Spleen (tissue), 11 donors: ENCODE results near the gene P2RY13. TPM values are rescaled to one million over a fixed set of nuclear protein-coding genes. Genes with fewer than 3 reads are reported as not detected.

Source experiments
- DNase-seq: peaks from one replicate; pipeline ENCODE4 v3.0.0-alpha.2; 2020
- H3K27ac ChIP-seq, 8 donors: fragments of 200-600 bp; sonication (generic) in 7 of 8; 1 replicate in 4 of 8; 2 replicates in 4 of 8; pipeline versions ENCODE4 v1.5.0 to v1.8.0; 2016 to 2021; ENCODE audit warnings: inconsistent platforms in 4 of 8, mild to moderate bottlenecking in 4 of 8, moderate library complexity in 1 of 8
- H3K27me3 ChIP-seq, 7 donors: fragments of 200-600 bp; sonication (generic) in 6 of 7; replicated peaks in 1 of 7; 1 replicate in 4 of 7; 2 replicates in 3 of 7; pipeline versions ENCODE4 v1.5.0 to v1.8.0; 2016 to 2021; ENCODE audit warnings: inconsistent platforms in 3 of 7, mild to moderate bottlenecking in 1 of 7
- H3K36me3 ChIP-seq, 6 donors: fragments of 200-600 bp; sonication (generic) in 5 of 6; 1 replicate in 4 of 6; 2 replicates in 2 of 6; pipeline versions ENCODE4 v1.5.0 to v1.8.0; 2016 to 2021; ENCODE audit warnings: inconsistent platforms in 2 of 6
- H3K4me1 ChIP-seq, 6 donors: fragments of 200-600 bp; sonication (generic) in 5 of 6; 1 replicate in 3 of 6; 2 replicates in 3 of 6; pipeline versions ENCODE4 v1.5.0 to v1.8.0; 2016 to 2021; ENCODE audit warnings: inconsistent platforms in 3 of 6
- H3K4me3 ChIP-seq, 8 donors: fragments of 200-600 bp; sonication (generic) in 7 of 8; 1 replicate in 4 of 8; 2 replicates in 4 of 8; pipeline versions ENCODE4 v1.5.0 to v1.8.0; 2016 to 2021; ENCODE audit warnings: inconsistent platforms in 4 of 8, mild to moderate bottlenecking in 4 of 8, moderate library complexity in 2 of 8
- H3K9me3 ChIP-seq, 8 donors: fragments of 200-600 bp; sonication (generic) in 7 of 8; 1 replicate in 4 of 8; 2 replicates in 4 of 8; pipeline versions ENCODE4 v1.5.0 to v1.8.0; 2016 to 2021; ENCODE audit warnings: inconsistent platforms in 4 of 8
- CTCF ChIP-seq, 11 experiments: fragments of 200-600 bp in 7 of 11; fragments of 450-650 bp in 4 of 11; sonication (generic) in 4 of 11; IDR thresholded peaks in 8 of 11; conservative IDR thresholded peaks in 3 of 11; 1 replicate in 7 of 11; 2 replicates in 4 of 11; pipeline versions ENCODE4 v1.4.0 to v1.8.0; 2016 to 2021; ENCODE audit warnings: antibody characterized with exemption in 11 of 11, inconsistent platforms in 4 of 11, mild to moderate bottlenecking in 1 of 11
- POLR2A ChIP-seq, 3 donors: fragments of 450-650 bp; IDR thresholded peaks; one replicate each; pipeline ENCODE4 v1.5.1; 2017; ENCODE audit warnings: antibody characterized with exemption in 3 of 3, mild to moderate bottlenecking in 1 of 3
- POLR2AphosphoS5 ChIP-seq, 3 donors: sonication (generic); formaldehyde crosslinking; IDR thresholded peaks; one replicate each; pipeline ENCODE4 v1.5.1; 2017; ENCODE audit warnings: antibody characterized with exemption in 3 of 3
- WGBS, 5 donors: extraction: QIAGEN DNeasy Blood & Tissue Kit in 3 of 5; methylation state at CpG; one replicate each; pipeline versions ENCODE4 v1.1.5 to v1.1.7; 2013 to 2018; 5-methylcytosine and 5-hydroxymethylcytosine counted together
- intact Hi-C: fragments of 100-400 bp; cut with DNase I; formaldehyde crosslinking; loops from one replicate; pipeline ENCODE4 v1.15.0; 2023; ENCODE audit warnings: low total_unique reads
- polyA plus RNA-seq, 3 donors: library from polyadenylated mRNA; stranded (reverse); fragments of 200-250 nt; gene quantifications; one replicate each; pipeline ENCODE4 v1.2.1, GENCODE V29; 2013
- total RNA-seq, 7 donors: library from RNA; depleted of rRNA in 3 of 7; stranded (reverse); fragments of >200 nt in 3 of 7; fragmentation: NEBNext Ultra II Directional in 4 of 7; extraction: Animal tissue kit (Norgen Biotek cat#: 25700) in 4 of 7; gene quantifications; one replicate each; pipeline versions ENCODE4 v1.1.0 to v1.2.1, GENCODE V29; 2016 to 2021
- donor health status: healthy with polysubstance abuse.
- donor health status: DM: no; HTN: no; CAD: no; lungs with moderate emphysema.
- donor health status: DM: no; HTN: no; CAD: no.
- donor health status: Bipolar disorder and iron deficiency.
- donor health status: healthy.
- donor health status: DM: no; HTN: no; CAD: no.
- donor health status: DM: yes; HTN: yes; CAD: no.

P2RY13 gene
- total and polyA plus RNA-seq, 10 donors: 7.1 to 78.3 (median 39.2) TPM

DNA sequence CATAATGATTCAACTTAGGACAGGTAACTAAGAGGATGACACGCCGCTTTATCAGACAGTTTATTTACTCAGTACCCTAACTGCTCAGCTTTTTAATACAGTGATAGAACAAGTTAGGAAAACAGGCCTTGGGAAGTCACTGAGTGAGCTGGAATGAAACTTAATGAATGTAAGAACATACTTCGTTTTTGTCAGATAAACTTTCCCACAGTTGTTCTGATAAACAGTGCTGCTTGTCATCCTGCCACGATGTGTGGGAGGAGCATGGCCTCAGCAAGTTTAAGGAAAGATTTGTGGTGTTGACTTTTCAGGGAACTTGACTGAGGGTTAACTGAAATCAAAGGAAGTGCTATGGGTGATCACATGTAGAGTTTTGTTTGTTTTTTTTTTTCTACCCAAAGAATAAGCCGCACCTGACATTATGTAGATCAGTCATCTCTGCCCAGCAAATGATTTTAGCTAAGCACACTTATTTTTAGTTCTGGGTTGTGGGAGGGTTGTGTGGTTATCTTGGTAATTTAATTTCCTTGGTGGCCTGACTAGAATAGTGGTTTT lies 45.4 kb downstream of the P2RY13 start:
- intact Hi-C loops: loop anchor here (2.0 to 5.0 kb wide), 2 partner anchors 57 to 115 kb away; no protein-coding TSS in a partner anchor
- H3K9me3 ChIP-seq: no peaks in the 10 kb centered on the region
- no peak for TF ChIP-seq POLR2AphosphoS5 (IDR thresholded peaks at IDR 0.05)
- no peak for TF ChIP-seq CTCF (IDR thresholded peaks at IDR 0.05 in 8 of 11, conservative IDR thresholded peaks at IDR 0.05 in 3 of 11)
- no peak for TF ChIP-seq POLR2A (IDR thresholded peaks at IDR 0.05)
- DNase-seq: no peak
- WGBS, 5 donors: 33 to 41% (median 40%) methylated on average over 5 of the region's 5 CpGs
- H3K36me3 ChIP-seq: no peaks in the 10 kb centered on the region
- H3K4me1 ChIP-seq: peaks cover 0 to 34% (median 13%) of the 10 kb centered on the region in 6 donors
- no peak overlapping the region for H3K4me3 ChIP-seq
- H3K27me3 ChIP-seq: no peaks in the 10 kb centered on the region
- peak overlapping the region in 3 of 8 donors; percentile 3 to 36 (median 15) for H3K27ac ChIP-seq

DNA sequence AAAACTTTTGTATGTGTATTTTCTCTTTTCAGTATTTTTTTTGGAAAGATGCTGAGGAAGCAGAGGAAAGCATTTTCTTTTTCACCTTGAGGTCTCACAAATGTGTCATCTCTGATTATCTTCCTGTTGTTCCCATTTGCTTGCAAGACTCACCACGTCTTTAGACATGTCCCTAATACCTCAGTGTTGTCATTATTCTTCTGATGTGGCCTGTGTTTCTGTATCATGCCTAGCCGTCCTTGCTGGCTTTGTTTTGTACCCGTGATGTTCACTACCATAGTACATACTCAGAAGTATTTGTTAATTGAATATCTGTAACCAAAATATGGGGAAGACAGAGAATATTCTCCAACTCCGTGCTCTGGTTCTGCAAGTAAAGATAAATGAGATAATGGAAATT lies 46.0 kb downstream of the P2RY13 start:
- peak overlapping the region in 2 of 8 donors; percentile 15 to 36 for H3K27ac ChIP-seq
- 67 to 79% (median 70%) methylated on average over 4 of the region's 4 CpGs for WGBS, 5 donors
- no peak for TF ChIP-seq POLR2AphosphoS5 (IDR thresholded peaks at IDR 0.05)
- no peak for TF ChIP-seq POLR2A (IDR thresholded peaks at IDR 0.05)
- TF ChIP-seq CTCF (IDR thresholded peaks at IDR 0.05 in 8 of 11, conservative IDR thresholded peaks at IDR 0.05 in 3 of 11): peak in 1 of 11 experiments; percentile 2
- no peaks in the 10 kb centered on the region for H3K9me3 ChIP-seq
- no peak for DNase-seq
- intact Hi-C loops: loop anchor here (2.0 to 5.0 kb wide), 2 partner anchors 56 to 115 kb away; no protein-coding TSS in a partner anchor
- H3K36me3 ChIP-seq: no peaks in the 10 kb centered on the region
- no peaks in the 10 kb centered on the region for H3K27me3 ChIP-seq
- peaks cover 5 to 40% (median 19%) of the 10 kb centered on the region in 6 donors for H3K4me1 ChIP-seq
- H3K4me3 ChIP-seq: no peak overlapping the region

DNA sequence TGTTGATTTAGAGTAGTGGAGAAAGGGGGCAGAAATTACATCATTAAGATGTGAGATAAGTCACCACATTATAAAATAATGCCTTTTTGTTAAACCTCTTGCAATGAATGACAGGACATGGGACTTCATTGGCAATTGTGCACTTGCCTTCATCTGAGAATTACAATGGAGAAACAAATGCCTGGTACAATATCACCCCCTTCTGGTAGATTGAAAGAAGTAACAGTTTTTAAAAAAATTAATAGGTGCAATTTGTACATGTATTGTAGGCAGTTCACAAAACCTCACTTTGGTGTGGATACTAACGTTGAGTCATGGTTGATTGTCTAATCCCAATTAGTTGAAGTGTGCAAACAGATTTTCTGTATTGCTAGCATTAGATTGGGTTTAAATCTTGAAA lies 46.4 kb downstream of the P2RY13 start:
- H3K27me3 ChIP-seq: no peaks in the 10 kb centered on the region
- no peaks in the 10 kb centered on the region for H3K36me3 ChIP-seq
- intact Hi-C loops: loop anchor here (2.0 to 5.0 kb wide), 2 partner anchors 56 to 114 kb away; no protein-coding TSS in a partner anchor
- no peak overlapping the region for H3K4me3 ChIP-seq
- no peak for DNase-seq
- peak; percentile 32 to 74 (median 57) for TF ChIP-seq CTCF (IDR thresholded peaks at IDR 0.05 in 8 of 11, conservative IDR thresholded peaks at IDR 0.05 in 3 of 11)
- TF ChIP-seq POLR2A (IDR thresholded peaks at IDR 0.05): no peak
- peaks cover 8 to 45% (median 23%) of the 10 kb centered on the region in 6 donors for H3K4me1 ChIP-seq
- 0 to 5% (median 2%) methylated on average over 1 of the region's 1 CpG for WGBS, 5 donors
- no peak overlapping the region for H3K27ac ChIP-seq
- H3K9me3 ChIP-seq: no peaks in the 10 kb centered on the region

DNA sequence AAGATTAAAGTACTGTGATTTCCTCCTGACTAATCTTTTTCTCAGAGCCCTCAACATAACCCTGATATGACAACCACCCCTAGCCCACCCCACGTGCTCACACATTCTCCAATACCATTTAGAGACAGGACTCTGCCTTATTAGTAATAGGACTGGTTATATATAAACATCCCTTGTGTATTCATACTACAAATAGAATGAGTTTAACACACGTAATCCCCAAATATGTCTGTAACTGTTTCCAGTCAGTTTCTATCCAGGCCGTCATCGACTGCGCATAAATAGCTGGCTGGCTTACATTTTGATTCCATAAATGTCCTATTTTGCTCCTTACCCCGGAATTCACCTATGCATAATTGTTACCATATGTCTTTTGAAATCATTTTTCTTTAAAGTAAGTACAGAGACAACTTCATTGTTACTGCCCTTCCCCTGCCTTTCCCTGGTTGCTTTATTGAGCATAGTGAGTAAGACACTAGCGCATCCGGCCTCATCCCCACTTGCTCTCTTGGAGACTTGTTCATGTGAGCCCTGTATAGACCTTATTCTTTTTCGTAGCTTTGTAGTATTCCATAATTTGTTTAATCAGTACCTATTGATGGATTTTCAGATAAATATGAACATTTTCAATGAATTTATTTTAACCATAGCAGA lies 47.6 kb downstream of the P2RY13 start:
- DNase-seq: no peak
- 84 to 95% (median 92%) methylated on average over 9 of the region's 9 CpGs for WGBS, 5 donors
- TF ChIP-seq POLR2A (IDR thresholded peaks at IDR 0.05): no peak
- intact Hi-C loops: loop anchor here (2.0 to 5.0 kb wide), 2 partner anchors 54 to 113 kb away; no protein-coding TSS in a partner anchor
- Histone ChIP-seq H3K27ac (no peak overlapping the region), H3K9me3 (no peaks in the 10 kb centered on the region), H3K36me3 (no peaks in the 10 kb centered on the region), H3K27me3 (no peaks in the 10 kb centered on the region), H3K4me3 (no peak overlapping the region), H3K4me1 (peaks cover 9 to 56% (median 29%) of the 10 kb centered on the region in 6 donors)
